ENCODE data around the gene SYCE3.
"Not testable (repeated sequence)": the region's sequence is repeated elsewhere in the genome, so short reads cannot be mapped to it uniquely, and the experiment has no call there.

Gene SYCE3

GRCh38 chr22:50551160-50551752 lies 11.5 kb downstream of the SYCE3 start:
- no peak for DNase-seq (ENCODE audit: low read depth in 2 of 3, low spot score in 1 of 3)

GRCh38 chr22:50550395-50550794 lies 12.3 kb downstream of the SYCE3 start:
- no peak for DNase-seq (ENCODE audit: low read depth in 2 of 3, low spot score in 1 of 3)

- no peak for DNase-seq (ENCODE audit: low read depth in 2 of 3, low spot score in 1 of 3)
These were observed 13.6 kb downstream of the SYCE3 start for GRCh38 chr22:50548921-50549790.

GRCh38 chr22:50548040-50548920 lies 14.4 kb downstream of the SYCE3 start:
- no peak for DNase-seq (ENCODE audit: low read depth in 2 of 3, low spot score in 1 of 3)

- DNase-seq (ENCODE audit: low read depth in 2 of 3, low spot score in 1 of 3) = no peak
These were observed 15.3 kb downstream of the SYCE3 start for GRCh38 chr22:50547263-50547985.

- no peak for DNase-seq (ENCODE audit: low read depth in 2 of 3, low spot score in 1 of 3)
These were observed 16.1 kb downstream of the SYCE3 start for GRCh38 chr22:50546326-50547262.

- DNase-seq (ENCODE audit: low read depth in 2 of 3, low spot score in 1 of 3) = no peak
These were observed 17.0 kb downstream of the SYCE3 start, which contains the start of gene KLHDC7B for GRCh38 chr22:50545522-50546325. Gene KLHDC7B (plus strand): TSS chr22:50545899. CDS start chr22:50546244, 345 bp downstream.

GRCh38 chr22:50544746-50545253 lies 17.9 kb downstream of the SYCE3 start:
- DNase-seq (ENCODE audit: low read depth in 2 of 3, low spot score in 1 of 3) = no peak

- peak; percentile 75 to 82 (median 80) for DNase-seq (ENCODE audit: low read depth in 2 of 3, low spot score in 1 of 3)
These were observed 18.5 kb downstream of the SYCE3 start for GRCh38 chr22:50544078-50544745.

GRCh38 chr22:50542416-50542927 lies 20.2 kb downstream of the SYCE3 start:
- DNase-seq (ENCODE audit: low read depth in 2 of 3, low spot score in 1 of 3) = no peak

GRCh38 chr22:50541667-50542026 lies 21.1 kb downstream of the SYCE3 start:
- not testable (repeated sequence) for DNase-seq (ENCODE audit: low read depth in 2 of 3, low spot score in 1 of 3)

- DNase-seq (ENCODE audit: low read depth in 2 of 3, low spot score in 1 of 3) = no peak
These were observed 22.3 kb downstream of the SYCE3 start for GRCh38 chr22:50540381-50540780.

GRCh38 chr22:50537765-50538164 lies 25.0 kb downstream of the SYCE3 start:
- DNase-seq (ENCODE audit: low read depth in 2 of 3, low spot score in 1 of 3) = no peak

- DNase-seq (ENCODE audit: low read depth in 2 of 3, low spot score in 1 of 3) = no peak
These were observed 26.5 kb downstream of the SYCE3 start for GRCh38 chr22:50536226-50536625.

- no peak for DNase-seq (ENCODE audit: low read depth in 2 of 3, low spot score in 1 of 3)
These were observed 27.6 kb downstream of the SYCE3 start for GRCh38 chr22:50535113-50535512.

GRCh38 chr22:50533856-50534711 lies 28.6 kb downstream of the SYCE3 start:
- not testable (repeated sequence) for DNase-seq (ENCODE audit: low read depth in 2 of 3, low spot score in 1 of 3)

All from stimulated activated CD4-positive, alpha-beta T cell treated with anti-CD3 and anti-CD28 coated beads, Interleukin-12 subunit alpha, Interleukin-12 subunit beta, amount 100 ng/mL, for 48 hours (primary cell).